H9 (cell line): Measurements from ENCODE around the gene POFUT1. TPM values are rescaled to one million over a fixed set of nuclear protein-coding genes. Genes with fewer than 3 reads are reported as not detected.

Experiments used
- DNase-seq: peaks from one replicate; pipeline ENCODE4 v3.0.0-alpha.2; 2017
- H2AFZ ChIP-seq: one replicate; pipeline ENCODE4 v1.6.1; 2013; ENCODE audit warnings: mild to moderate bottlenecking, low read length, control low read depth, moderate library complexity
- H2AK5ac ChIP-seq: 2 replicates; pipeline ENCODE4 v1.6.1; 2013; ENCODE audit warnings: low read length, control low read depth, mixed read lengths; ENCODE audit not compliant: insufficient read length
- H2BK120ac ChIP-seq: one replicate; pipeline ENCODE4 v1.6.1; 2013; ENCODE audit warnings: low read depth, mild to moderate bottlenecking, low read length, control low read depth, inconsistent platforms; ENCODE audit not compliant: poor library complexity, severe bottlenecking
- H2BK12ac ChIP-seq: 2 replicates; pipeline ENCODE4 v1.6.1; 2013; ENCODE audit warnings: low read length, control low read depth, mixed read lengths, low read depth; ENCODE audit not compliant: insufficient read length
- H2BK15ac ChIP-seq: 2 replicates; pipeline ENCODE4 v1.6.1; 2013; ENCODE audit warnings: low read depth, low read length, control low read depth
- H2BK20ac ChIP-seq: one replicate; pipeline ENCODE4 v1.6.1; 2013; ENCODE audit warnings: low read depth, mild to moderate bottlenecking, low read length, control low read depth, inconsistent platforms; ENCODE audit not compliant: poor library complexity, severe bottlenecking
- H2BK5ac ChIP-seq: 2 replicates; pipeline ENCODE4 v1.6.1; 2013; ENCODE audit warnings: low read length, control low read depth, mixed read lengths; ENCODE audit not compliant: insufficient read length
- H3K14ac ChIP-seq: 2 replicates; pipeline ENCODE4 v1.6.1; 2013; ENCODE audit warnings: low read length, control low read depth; ENCODE audit not compliant: insufficient read depth
- H3K18ac ChIP-seq: 2 replicates; pipeline ENCODE4 v1.6.1; 2013; ENCODE audit warnings: low read depth, mild to moderate bottlenecking, mixed read lengths, low read length, control low read depth; ENCODE audit not compliant: insufficient read length
- H3K23ac ChIP-seq: 2 replicates; pipeline ENCODE4 v1.6.1; 2013; ENCODE audit warnings: low read length, control low read depth, mixed read lengths, low read depth; ENCODE audit not compliant: insufficient read length
- H3K23me2 ChIP-seq: 2 replicates; pipeline ENCODE4 v1.6.1; 2013; ENCODE audit warnings: low read depth, mild to moderate bottlenecking, mixed read lengths, low read length, control low read depth; ENCODE audit not compliant: insufficient read length, poor library complexity, severe bottlenecking
- H3K27ac ChIP-seq: 2 replicates; pipeline ENCODE4 v1.5.1; 2013; ENCODE audit warnings: low read length, control low read depth, mixed read lengths, low read depth; ENCODE audit not compliant: insufficient read length
- H3K27me3 ChIP-seq: 2 replicates; pipeline ENCODE4 v1.6.1; 2013; ENCODE audit warnings: low read length, control low read depth, inconsistent platforms; ENCODE audit not compliant: insufficient read depth
- H3K4ac ChIP-seq: 2 replicates; pipeline ENCODE4 v1.6.1; 2013; ENCODE audit warnings: low read depth, mild to moderate bottlenecking, control low read depth, inconsistent platforms, low read length, moderate library complexity
- H3K4me1 ChIP-seq: 2 replicates; pipeline ENCODE4 v1.6.1; 2013; ENCODE audit warnings: low read length, control low read depth, inconsistent platforms; ENCODE audit not compliant: insufficient read depth
- H3K4me2 ChIP-seq: 2 replicates; pipeline ENCODE4 v1.6.1; 2013; ENCODE audit warnings: low read length, control low read depth, mixed read lengths; ENCODE audit not compliant: insufficient read length, insufficient read depth
- H3K56ac ChIP-seq: 2 replicates; pipeline ENCODE4 v1.6.1; 2013; ENCODE audit warnings: low read depth, mild to moderate bottlenecking, mixed read lengths, low read length, control low read depth; ENCODE audit not compliant: insufficient read length
- H3K79me1 ChIP-seq: 2 replicates; pipeline ENCODE4 v1.6.1; 2013; ENCODE audit warnings: low read depth, mild to moderate bottlenecking, moderate library complexity, low read length, control low read depth, inconsistent platforms; ENCODE audit not compliant: insufficient read depth, poor library complexity, severe bottlenecking
- H3K79me2 ChIP-seq: 2 replicates; pipeline ENCODE4 v1.6.1; 2013; ENCODE audit warnings: low read length, control low read depth, inconsistent platforms; ENCODE audit not compliant: insufficient read depth
- H3K9ac ChIP-seq: 2 replicates; pipeline ENCODE4 v1.6.1; 2013; ENCODE audit warnings: low read length, control low read depth, mixed read lengths; ENCODE audit not compliant: insufficient read length; ENCODE audit errors: extremely low read depth
- H3K9me3 ChIP-seq: one replicate; pipeline ENCODE4 v1.6.1; 2013; ENCODE audit warnings: low read depth, low read length, inconsistent platforms; ENCODE audit not compliant: control insufficient read depth
- H3T11ph ChIP-seq: one replicate; pipeline ENCODE4 v1.6.1; 2013; ENCODE audit warnings: mild to moderate bottlenecking, low read length, control low read depth, inconsistent platforms
- H4K20me1 ChIP-seq: one replicate; pipeline ENCODE4 v1.6.1; 2013; ENCODE audit not compliant: control insufficient read depth, insufficient read length, insufficient read depth
- H4K5ac ChIP-seq: 2 replicates; pipeline ENCODE4 v1.6.1; 2013; ENCODE audit warnings: low read depth, mild to moderate bottlenecking, mixed read lengths, low read length, control low read depth; ENCODE audit not compliant: insufficient read length
- H4K8ac ChIP-seq: replicated peaks from 2 replicates; pipeline ENCODE4 v1.6.1; 2013; ENCODE audit warnings: low read length, control low read depth, mixed read lengths, low read depth; ENCODE audit not compliant: insufficient read length
- H4K91ac ChIP-seq: 2 replicates; pipeline ENCODE4 v1.6.1; 2013; ENCODE audit warnings: low read depth, mild to moderate bottlenecking, moderate library complexity, mixed read lengths, low read length, control low read depth; ENCODE audit not compliant: insufficient read length
- H3K27ac Mint-ChIP-seq, 3 experiments: 2 replicates in 2 of 3; 3 replicates in 1 of 3; pipeline ENCODE4 v1.8.0; 2020 to 2021; ENCODE audit warnings: mixed read lengths in 3 of 3, mild to moderate bottlenecking in 1 of 3, moderate library complexity in 1 of 3
- H3K27me3 Mint-ChIP-seq: 2 replicates; pipeline ENCODE4 v1.8.0; 2021; ENCODE audit warnings: low read depth, mild to moderate bottlenecking, moderate library complexity, mixed read lengths
- H3K36me3 Mint-ChIP-seq, 3 experiments: 2 replicates in 2 of 3; 3 replicates in 1 of 3; pipeline ENCODE4 v1.8.0; 2020 to 2021; ENCODE audit warnings: low read depth in 3 of 3, mixed read lengths in 3 of 3; ENCODE audit not compliant: insufficient read depth in 1 of 3
- H3K4me1 Mint-ChIP-seq, 2 experiments: 2 replicates each; pipeline ENCODE4 v1.8.0; 2020; ENCODE audit warnings: mixed read lengths in 2 of 2
- H3K4me3 Mint-ChIP-seq, 2 experiments: 2 replicates in 1 of 2; 3 replicates in 1 of 2; pipeline ENCODE4 v1.8.0; 2020 to 2021; ENCODE audit warnings: mild to moderate bottlenecking in 2 of 2, mixed read lengths in 2 of 2, moderate library complexity in 1 of 2
- H3K9me3 Mint-ChIP-seq, 2 experiments: 2 replicates in 1 of 2; 3 replicates in 1 of 2; pipeline ENCODE4 v1.8.0; 2020; ENCODE audit warnings: mild to moderate bottlenecking in 2 of 2, mixed read lengths in 2 of 2, moderate library complexity in 1 of 2
- WGBS: extraction: QIAGEN DNeasy Blood & Tissue Kit; methylation state at CpG from one replicate; pipeline ENCODE4 v1.1.7; 2013; ENCODE audit warnings: missing lambda C conversion rate, low lambda C conversion rate, mixed read lengths; ENCODE audit not compliant: insufficient read length; ENCODE audit errors: extremely low coverage; 5-methylcytosine and 5-hydroxymethylcytosine counted together
- total RNA-seq: library from RNA; stranded (reverse); gene quantifications from 2 replicates; pipeline ENCODE4 v1.2.1, GENCODE V29; 2021
- TF ChIP-seq, protein P1 (sequence below): fragments of 200-600 bp; sonication (generic); conservative IDR thresholded peaks from 3 replicates; pipeline ENCODE4 v1.8.0; 2021; ENCODE audit warnings: antibody characterized with exemption, mild to moderate bottlenecking

POFUT1 gene
- total RNA-seq, 1 experiment from 2014 or later = 41.2 TPM

DNA sequence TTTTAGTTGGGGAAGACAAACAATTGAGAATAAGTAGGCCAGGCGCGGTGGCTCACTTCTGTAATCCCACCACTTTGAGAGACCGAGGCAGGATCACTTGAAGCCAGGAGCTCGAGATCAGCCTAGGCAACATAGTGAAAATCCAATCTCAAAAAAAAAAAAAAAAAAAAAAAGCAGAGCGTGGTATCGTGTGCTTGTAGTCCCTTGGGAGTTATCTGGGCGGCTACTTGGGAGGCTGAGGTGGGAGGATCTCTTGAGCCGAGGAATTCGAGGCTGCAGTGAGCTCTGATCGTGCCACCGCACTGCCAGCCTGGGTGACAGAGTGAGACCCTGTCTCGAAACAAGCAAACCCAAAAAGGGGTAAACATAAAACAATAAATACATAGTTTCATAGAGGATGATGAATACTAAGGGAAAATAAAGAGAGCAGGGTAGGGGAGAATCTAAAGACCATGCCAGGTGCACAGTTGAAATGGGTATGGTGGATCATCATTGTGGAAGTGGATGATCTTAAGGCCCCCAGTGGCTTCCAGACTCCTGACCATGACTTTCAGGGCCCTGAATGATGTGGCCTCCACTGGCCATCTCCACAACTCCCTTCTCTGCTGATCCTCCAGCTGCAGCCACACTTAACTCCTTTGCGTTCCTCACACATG, 947 bp downstream of the POFUT1 start:
- H3K27ac Mint-ChIP-seq = peak overlapping the region in 2 of 3 experiments; percentile 86 to 89; a peak in 3 of 7 replicates
- Histone ChIP-seq H3K27me3 (no peaks in the 10 kb centered on the region), H3K9me3 (no peaks in the 10 kb centered on the region), H3K4me2 (peak overlapping the region; percentile 59), H2AFZ (no peak overlapping the region), H2BK5ac (no peak overlapping the region), H4K20me1 (no peaks in the 10 kb centered on the region), H2BK15ac (no peak overlapping the region), H2AK5ac (no peak overlapping the region), H3K79me1 (peaks cover 6% of the 10 kb centered on the region), H3K18ac (no peak overlapping the region), H2BK20ac (no peak overlapping the region), H2BK12ac (no peak overlapping the region), H3K23ac (no peak overlapping the region), H4K91ac (no peak overlapping the region), H3K79me2 (peaks cover 19% of the 10 kb centered on the region; the same call in 1 of the 2 replicates), H3K9ac (peak overlapping the region; percentile 40), H3K56ac (no peak overlapping the region), H3K27ac (no peak overlapping the region), H2BK120ac (no peak overlapping the region), H3K4me1 (no peaks in the 10 kb centered on the region), H3K14ac (no peak overlapping the region), H3T11ph (no peak overlapping the region), H4K8ac (no peak overlapping the region), H4K5ac (no peak overlapping the region), H3K4ac (no peak overlapping the region), H3K23me2 (peaks cover 10% of the 10 kb centered on the region)
- DNase-seq = no peak
- no CpG with 5 or more reads among the region's 13 CpGs for WGBS
- no peaks in the 10 kb centered on the region for H3K27me3 Mint-ChIP-seq
- TF ChIP-seq, protein P1, sequence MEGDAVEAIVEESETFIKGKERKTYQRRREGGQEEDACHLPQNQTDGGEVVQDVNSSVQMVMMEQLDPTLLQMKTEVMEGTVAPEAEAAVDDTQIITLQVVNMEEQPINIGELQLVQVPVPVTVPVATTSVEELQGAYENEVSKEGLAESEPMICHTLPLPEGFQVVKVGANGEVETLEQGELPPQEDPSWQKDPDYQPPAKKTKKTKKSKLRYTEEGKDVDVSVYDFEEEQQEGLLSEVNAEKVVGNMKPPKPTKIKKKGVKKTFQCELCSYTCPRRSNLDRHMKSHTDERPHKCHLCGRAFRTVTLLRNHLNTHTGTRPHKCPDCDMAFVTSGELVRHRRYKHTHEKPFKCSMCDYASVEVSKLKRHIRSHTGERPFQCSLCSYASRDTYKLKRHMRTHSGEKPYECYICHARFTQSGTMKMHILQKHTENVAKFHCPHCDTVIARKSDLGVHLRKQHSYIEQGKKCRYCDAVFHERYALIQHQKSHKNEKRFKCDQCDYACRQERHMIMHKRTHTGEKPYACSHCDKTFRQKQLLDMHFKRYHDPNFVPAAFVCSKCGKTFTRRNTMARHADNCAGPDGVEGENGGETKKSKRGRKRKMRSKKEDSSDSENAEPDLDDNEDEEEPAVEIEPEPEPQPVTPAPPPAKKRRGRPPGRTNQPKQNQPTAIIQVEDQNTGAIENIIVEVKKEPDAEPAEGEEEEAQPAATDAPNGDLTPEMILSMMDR = no peak
- H3K4me3 Mint-ChIP-seq = peak overlapping the region; percentile 87 to 90
- peaks cover 38 to 40% of the 10 kb centered on the region in 2 experiments for H3K4me1 Mint-ChIP-seq
- H3K36me3 Mint-ChIP-seq = peaks cover 7 to 37% (median 30%) of the 10 kb centered on the region in 3 experiments; a peak in 6 of 7 replicates
- no peaks in the 10 kb centered on the region; a peak in 1 of 5 replicates for H3K9me3 Mint-ChIP-seq
